ENCODE data around the gene ARL6IP6. TPM values are rescaled to one million over a fixed set of nuclear protein-coding genes. Genes with fewer than 3 reads are reported as not detected.
"Not testable (repeated sequence)": the region's sequence is repeated elsewhere in the genome, so short reads cannot be mapped to it uniquely, and the experiment has no call there.

ARL6IP6 gene
- total and polyA plus RNA-seq, 2 of the 13 experiments (the other 11 are each of a cell fraction or from before 2014, with no cell fraction given), result 45.0 to 65.9 TPM

GRCh38 chr2:152737509-152737908, 19.1 kb downstream of the ARL6IP6 start:
- H3K4me1 ChIP-seq (ENCODE audit: insufficient read depth, low read length); ATAC-seq; POLR2A ChIA-PET; H3K4me3 ChIP-seq (replicated peaks in 1 of 3; ENCODE audit: insufficient read depth in 1 of 3, low read depth in 2 of 3, low read length in 3 of 3); CTCF ChIA-PET (ENCODE audit: low intra/inter-chr PET ratio, low total read pairs); H3K4me2 ChIP-seq (ENCODE audit: low read depth, low read length); H2AFZ ChIP-seq (ENCODE audit: low read length); H3K27me3 ChIP-seq (ENCODE audit: control insufficient read depth in 1 of 2, insufficient read depth in 2 of 2, low read length in 2 of 2); H3K27ac ChIP-seq (ENCODE audit: extremely low read length, insufficient read depth, low read length); H3K9ac ChIP-seq (ENCODE audit: insufficient read depth, low read depth, low read length); DNase-seq (ENCODE audit: low spot score); H3K9me3 ChIP-seq (ENCODE audit: low read length); H4K20me1 ChIP-seq (ENCODE audit: insufficient read depth, low read length); H3K79me2 ChIP-seq (ENCODE audit: insufficient read depth, low read length); BruUV-seq (replicated peaks); intact Hi-C loops (cut with micrococcal nuclease; ENCODE audit: unreplicated experiment); FAIRE-seq: not testable (repeated sequence)
- in situ Hi-C loops (cut with HindIII; ENCODE audit: extremely low pct_ligation_motif_present, low pct_unique_long_range_greater_than_20kb), result loop anchor here (25.0 kb wide), 1 partner anchor 750 kb away; the partner anchor contains the start of gene RPRM
- WGBS (ENCODE audit: low lambda C conversion rate), result 92% methylated on average over 1 of the region's 1 CpG
- H3K36me3 ChIP-seq (replicated peaks in 1 of 2; ENCODE audit: control insufficient read depth in 1 of 2, insufficient read depth in 2 of 2, low read length in 2 of 2), result peaks cover 9 to 41% of the 10 kb centered on the region in 2 experiments

- Histone ChIP-seq H4K20me1 (ENCODE audit: insufficient read depth, low read length) (no peaks in the 10 kb centered on the region), H3K79me2 (ENCODE audit: insufficient read depth, low read length) (no peaks in the 10 kb centered on the region), H3K27me3 (ENCODE audit: control insufficient read depth in 1 of 2, insufficient read depth in 2 of 2, low read length in 2 of 2) (no peaks in the 10 kb centered on the region), H3K27ac (ENCODE audit: extremely low read length, insufficient read depth, low read length) (no peak overlapping the region), H3K9me3 (ENCODE audit: low read length) (no peaks in the 10 kb centered on the region), H3K4me1 (ENCODE audit: insufficient read depth, low read length) (no peaks in the 10 kb centered on the region), H3K4me3 (replicated peaks in 1 of 3; ENCODE audit: insufficient read depth in 1 of 3, low read depth in 2 of 3, low read length in 3 of 3) (no peak overlapping the region), H3K4me2 (ENCODE audit: low read depth, low read length) (no peak overlapping the region), H2AFZ (ENCODE audit: low read length) (no peak overlapping the region), H3K36me3 (replicated peaks in 1 of 2; ENCODE audit: control insufficient read depth in 1 of 2, insufficient read depth in 2 of 2, low read length in 2 of 2) (peaks cover 9 to 36% of the 10 kb centered on the region in 2 experiments), H3K9ac (ENCODE audit: insufficient read depth, low read depth, low read length) (no peak overlapping the region)
- DNase-seq (ENCODE audit: low spot score), result no peak
- in situ Hi-C loops (cut with HindIII; ENCODE audit: extremely low pct_ligation_motif_present, low pct_unique_long_range_greater_than_20kb), result loop anchor here (25.0 kb wide), 1 partner anchor 749 kb away; the partner anchor contains the start of gene RPRM
- WGBS (ENCODE audit: low lambda C conversion rate), result 93% methylated on average over 2 of the region's 2 CpGs
- TF ChIP-seq TFDP1 (CRISPR knock-in tag; IDR thresholded peaks at IDR 0.05; ENCODE audit: borderline replicate concordance), result no peak
- 0 out of 2 replicates have a peak, but pooled peaks have one; percentile 10 for TF ChIP-seq HNF4A (CRISPR knock-in tag; IDR thresholded peaks at IDR 0.05)
- BruUV-seq (replicated peaks), result no TSS peak
- FAIRE-seq, result no peak
- ChIA-PET CTCF (ENCODE audit: low intra/inter-chr PET ratio, low total read pairs) (no interaction called here), POLR2A (no interaction called here)
- intact Hi-C loops (cut with micrococcal nuclease; ENCODE audit: unreplicated experiment), result no loop called here
- no peak; the same call in 2 of the 3 replicates for ATAC-seq
Measured at GRCh38 chr2:152738438-152738837, 20.0 kb downstream of the ARL6IP6 start.
